ENCODE results near the gene KCTD20.
"Not testable (repeated sequence)": the region's sequence is repeated elsewhere in the genome, so short reads cannot be mapped to it uniquely, and the experiment has no call there.

The KCTD20 gene

GRCh38 chr6:36442671-36443470, at the start of gene KCTD20, which contains the start of gene PXT1:
TSS of gene KCTD20 (plus strand) at chr6:36443000. CDS start at chr6:36470098, 27,098 bp downstream.
TSS of gene PXT1 (minus strand) at chr6:36442854. CDS start at chr6:36426082, 16,772 bp downstream.
- peak; percentile 55 to 77 for DNase-seq (ENCODE audit: low read depth in 2 of 2, low spot score in 1 of 2)

- DNase-seq (ENCODE audit: low read depth in 2 of 2, low spot score in 1 of 2), result no peak
Measured at GRCh38 chr6:36399970-36400369, 42.8 kb upstream of the KCTD20 start.

- DNase-seq (ENCODE audit: low read depth in 2 of 2, low spot score in 1 of 2), result no peak
Measured at GRCh38 chr6:36402481-36402880, 40.3 kb upstream of the KCTD20 start.

GRCh38 chr6:36404164-36404563, 38.6 kb upstream of the KCTD20 start:
- no peak for DNase-seq (ENCODE audit: low read depth in 2 of 2, low spot score in 1 of 2)

- not testable (repeated sequence) for DNase-seq (ENCODE audit: low read depth in 2 of 2, low spot score in 1 of 2)
Measured at GRCh38 chr6:36409718-36410117, 33.1 kb upstream of the KCTD20 start.

GRCh38 chr6:36413489-36414480, 29.0 kb upstream of the KCTD20 start:
- DNase-seq (ENCODE audit: low read depth in 2 of 2, low spot score in 1 of 2), result no peak

GRCh38 chr6:36414481-36414880, 28.3 kb upstream of the KCTD20 start:
- DNase-seq (ENCODE audit: low read depth in 2 of 2, low spot score in 1 of 2), result no peak

- DNase-seq (ENCODE audit: low read depth in 2 of 2, low spot score in 1 of 2), result no peak
Measured at GRCh38 chr6:36418558-36418957, 24.2 kb upstream of the KCTD20 start.

- no peak for DNase-seq (ENCODE audit: low read depth in 2 of 2, low spot score in 1 of 2)
Measured at GRCh38 chr6:36419310-36419709, 23.5 kb upstream of the KCTD20 start.

GRCh38 chr6:36422714-36423100, 20.1 kb upstream of the KCTD20 start:
- DNase-seq (ENCODE audit: low read depth in 2 of 2, low spot score in 1 of 2), result no peak

GRCh38 chr6:36423101-36423824, 19.5 kb upstream of the KCTD20 start:
- DNase-seq (ENCODE audit: low read depth in 2 of 2, low spot score in 1 of 2), result peak; percentile 95 to 97

- DNase-seq (ENCODE audit: low read depth in 2 of 2, low spot score in 1 of 2), result no peak
Measured at GRCh38 chr6:36426622-36427021, 16.2 kb upstream of the KCTD20 start.

GRCh38 chr6:36428911-36429310, 13.9 kb upstream of the KCTD20 start:
- no peak for DNase-seq (ENCODE audit: low read depth in 2 of 2, low spot score in 1 of 2)

GRCh38 chr6:36430351-36430750, 12.4 kb upstream of the KCTD20 start:
- no peak for DNase-seq (ENCODE audit: low read depth in 2 of 2, low spot score in 1 of 2)

- no peak for DNase-seq (ENCODE audit: low read depth in 2 of 2, low spot score in 1 of 2)
Measured at GRCh38 chr6:36431197-36431596, 11.6 kb upstream of the KCTD20 start.

- no peak for DNase-seq (ENCODE audit: low read depth in 2 of 2, low spot score in 1 of 2)
Measured at GRCh38 chr6:36432151-36432671, 10.6 kb upstream of the KCTD20 start.

GRCh38 chr6:36436466-36436865, 6.3 kb upstream of the KCTD20 start:
- DNase-seq (ENCODE audit: low read depth in 2 of 2, low spot score in 1 of 2), result no peak

- peak; percentile 56 to 73 for DNase-seq (ENCODE audit: low read depth in 2 of 2, low spot score in 1 of 2)
Measured at GRCh38 chr6:36441307-36441894, 1.4 kb upstream of the KCTD20 start.

- DNase-seq (ENCODE audit: low read depth in 2 of 2, low spot score in 1 of 2), result no peak
Measured at GRCh38 chr6:36442103-36442670, 613 bp upstream of the KCTD20 start.
